Caco-2 (cell line): ENCODE results near the gene JAK1. TPM values are rescaled to one million over a fixed set of nuclear protein-coding genes. Genes with fewer than 3 reads are reported as not detected.

Experiments
- BruUV-seq: library from RNA; stranded (reverse); fragments of 400-500 nt; replicated peaks from 2 replicates; lab custom pipeline; 2021; lab: Mats Ljungman, UMichigan
- CTCF ChIA-PET: fragments of 300-600 bp; sonication (Branson Sonifier 250); formaldehyde crosslinking; loops from one replicate; lab custom pipeline; 2022; ENCODE audit warnings: antibody characterized with exemption; lab: Charles Lee
- POLR2A ChIA-PET: fragments of 300-600 bp; sonication (Branson Sonifier 250); formaldehyde crosslinking; loops from one replicate; lab custom pipeline; 2022; ENCODE audit warnings: antibody characterized with exemption; lab: Charles Lee
- DNase-seq, 2 experiments: peaks; one replicate each; pipeline versions ENCODE4 v3.0.0 to v3.0.0-alpha.2; 2020 to 2022
- H3K27me3 ChIP-seq: replicated peaks from 2 replicates; pipeline ENCODE4 v1.6.0; 2011; ENCODE audit warnings: low read length; ENCODE audit not compliant: control insufficient read depth, insufficient read depth
- H3K36me3 ChIP-seq: 2 replicates; pipeline ENCODE4 v1.5.1; 2011; ENCODE audit warnings: low read length; ENCODE audit not compliant: control insufficient read depth, insufficient read depth
- H3K4me1 ChIP-seq: fragments of 250-450 bp; sonication (Bioruptor Pico); 2 replicates; pipeline ENCODE4 v1.5.1; 2020; ENCODE audit warnings: mild to moderate bottlenecking
- H3K4me3 ChIP-seq: 2 replicates; pipeline ENCODE4 v1.5.1; 2011; ENCODE audit warnings: low read depth, mild to moderate bottlenecking, control low read depth, low read length
- H3K9me3 ChIP-seq: fragments of 250-450 bp; sonication (Bioruptor Pico); 2 replicates; pipeline ENCODE4 v1.5.1; 2020; ENCODE audit warnings: mild to moderate bottlenecking, moderate library complexity
- H3K27ac Mint-ChIP-seq: one replicate; pipeline ENCODE4 v1.8.0; 2022; ENCODE audit warnings: mixed read lengths; ENCODE audit not compliant: unreplicated experiment
- H3K27me3 Mint-ChIP-seq: one replicate; pipeline ENCODE4 v1.8.0; 2022; ENCODE audit warnings: mixed read lengths; ENCODE audit not compliant: insufficient read depth, unreplicated experiment
- H3K36me3 Mint-ChIP-seq: one replicate; pipeline ENCODE4 v1.8.0; 2022; ENCODE audit warnings: mild to moderate bottlenecking, mixed read lengths; ENCODE audit not compliant: insufficient read depth, unreplicated experiment
- H3K4me1 Mint-ChIP-seq: one replicate; pipeline ENCODE4 v1.8.0; 2022; ENCODE audit warnings: low read depth, mixed read lengths; ENCODE audit not compliant: unreplicated experiment
- H3K4me3 Mint-ChIP-seq: one replicate; pipeline ENCODE4 v1.8.0; 2022; ENCODE audit warnings: mild to moderate bottlenecking, moderate library complexity, mixed read lengths; ENCODE audit not compliant: unreplicated experiment
- H3K9me3 Mint-ChIP-seq: one replicate; pipeline ENCODE4 v1.8.0; 2022; ENCODE audit warnings: mixed read lengths; ENCODE audit not compliant: unreplicated experiment
- CTCF ChIP-seq, 2 experiments: fragments of 200-600 bp in 1 of 2; IDR thresholded peaks; 1 replicate in 1 of 2; 2 replicates in 1 of 2; pipeline versions ENCODE4 v1.5.1 to v1.8.0; 2011 to 2022; ENCODE audit warnings: antibody characterized with exemption in 1 of 2, control low read depth in 1 of 2, inconsistent platforms in 1 of 2, low read depth in 1 of 2, low read length in 1 of 2, mild to moderate bottlenecking in 1 of 2, moderate library complexity in 1 of 2; ENCODE audit not compliant: insufficient read depth in 1 of 2, severe bottlenecking in 1 of 2, unreplicated experiment in 1 of 2
- intact Hi-C: fragments of 100-400 bp; cut with micrococcal nuclease; formaldehyde crosslinking; loops from one replicate; pipeline ENCODE4 v1.10.0; 2022; ENCODE audit not compliant: unreplicated experiment
- total RNA-seq: library from RNA; stranded (reverse); gene quantifications from 2 replicates; pipeline ENCODE4 v1.2.3, GENCODE V29; 2022

The JAK1 gene
- total RNA-seq, 1 experiment from 2014 or later = 35.5 TPM

- no peaks in the 10 kb centered on the region for H3K4me1 ChIP-seq
- H3K36me3 ChIP-seq = no peaks in the 10 kb centered on the region
- ChIA-PET CTCF (no interaction called here), POLR2A (no interaction called here)
- intact Hi-C loops = no loop called here
- no peaks in the 10 kb centered on the region for H3K9me3 Mint-ChIP-seq
- peaks cover 8% of the 10 kb centered on the region for H3K36me3 Mint-ChIP-seq
- H3K4me3 ChIP-seq = no peak overlapping the region
- H3K4me3 Mint-ChIP-seq = no peak overlapping the region
- no peak overlapping the region for H3K27ac Mint-ChIP-seq
- H3K27me3 ChIP-seq = no peaks in the 10 kb centered on the region
- no peak for DNase-seq
- no peak for TF ChIP-seq CTCF (IDR thresholded peaks at IDR 0.05; ENCODE audit: insufficient read depth in 1 of 2, low read depth in 1 of 2, low read length in 1 of 2, severe bottlenecking in 1 of 2, unreplicated experiment in 1 of 2)
- no peaks in the 10 kb centered on the region for H3K4me1 Mint-ChIP-seq
- H3K9me3 ChIP-seq = no peaks in the 10 kb centered on the region
- no TSS peak for BruUV-seq
- no peaks in the 10 kb centered on the region for H3K27me3 Mint-ChIP-seq
Measured at GRCh38 chr1:64961923-64962322, 4.4 kb downstream of the JAK1 start.

GRCh38 chr1:64960731-64961130 is 5.6 kb downstream of the JAK1 start:
- H3K36me3 ChIP-seq = no peaks in the 10 kb centered on the region
- CTCF ChIA-PET = no interaction called here
- Mint-ChIP-seq H3K27ac (no peak overlapping the region), H3K27me3 (no peaks in the 10 kb centered on the region), H3K36me3 (peaks cover 8% of the 10 kb centered on the region), H3K9me3 (no peaks in the 10 kb centered on the region), H3K4me1 (no peaks in the 10 kb centered on the region), H3K4me3 (no peak overlapping the region)
- no TSS peak for BruUV-seq
- no peaks in the 10 kb centered on the region for H3K4me1 ChIP-seq
- no peaks in the 10 kb centered on the region for H3K27me3 ChIP-seq
- H3K9me3 ChIP-seq = no peaks in the 10 kb centered on the region
- no peak for DNase-seq
- H3K4me3 ChIP-seq = no peak overlapping the region
- POLR2A ChIA-PET = no interaction called here
- intact Hi-C loops = no loop called here
- no peak for TF ChIP-seq CTCF (IDR thresholded peaks at IDR 0.05; ENCODE audit: insufficient read depth in 1 of 2, low read depth in 1 of 2, low read length in 1 of 2, severe bottlenecking in 1 of 2, unreplicated experiment in 1 of 2)

GRCh38 chr1:64959986-64960385 is 6.4 kb downstream of the JAK1 start:
- Histone ChIP-seq H3K4me1 (no peaks in the 10 kb centered on the region), H3K4me3 (no peak overlapping the region), H3K36me3 (no peaks in the 10 kb centered on the region), H3K27me3 (no peaks in the 10 kb centered on the region), H3K9me3 (no peaks in the 10 kb centered on the region)
- DNase-seq = no peak
- Mint-ChIP-seq H3K4me1 (no peaks in the 10 kb centered on the region), H3K4me3 (no peak overlapping the region), H3K27ac (no peak overlapping the region), H3K36me3 (peaks cover 8% of the 10 kb centered on the region), H3K27me3 (no peaks in the 10 kb centered on the region), H3K9me3 (no peaks in the 10 kb centered on the region)
- POLR2A ChIA-PET = no interaction called here
- CTCF ChIA-PET = no interaction called here
- no TSS peak for BruUV-seq
- intact Hi-C loops = no loop called here
- no peak for TF ChIP-seq CTCF (IDR thresholded peaks at IDR 0.05; ENCODE audit: insufficient read depth in 1 of 2, low read depth in 1 of 2, low read length in 1 of 2, severe bottlenecking in 1 of 2, unreplicated experiment in 1 of 2)
